Endothelial cell of umbilical vein (primary cell): ENCODE data around the gene NCLN. TPM values are rescaled to one million over a fixed set of nuclear protein-coding genes. Genes with fewer than 3 reads are reported as not detected.

ENCODE experiments used
- BruUV-seq: library from RNA; stranded (reverse); fragments of 400-500 nt; replicated peaks from 2 replicates; lab custom pipeline; 2021; lab: Mats Ljungman, UMichigan
- CTCF ChIA-PET: fragments of 300-600, 350-600 bp; sonication (Branson Sonifier 250); formaldehyde crosslinking; loops from one replicate; lab custom pipeline; 2021; ENCODE audit warnings: antibody characterized with exemption, inconsistent platforms; lab: Charles Lee
- POLR2A ChIA-PET: fragments of 300-600, 350-600 bp; sonication (Branson Sonifier 250); formaldehyde crosslinking; loops from one replicate; lab custom pipeline; 2021; ENCODE audit warnings: antibody characterized with exemption, inconsistent platforms; lab: Charles Lee
- DNase-seq: peaks from one replicate; pipeline ENCODE4 v3.0.0-alpha.2; 2011; ENCODE audit warnings: low read depth, low spot score
- FAIRE-seq: peaks from 2 replicates; lab custom pipeline; 2011; peaks lifted over from hg19 to GRCh38; lab: Jason Lieb, UNC
- H2AFZ ChIP-seq: 2 replicates; pipeline ENCODE4 v1.6.0; 2012; ENCODE audit warnings: low read depth, low read length, control low read depth, inconsistent platforms
- H3K27ac ChIP-seq: 2 replicates; pipeline ENCODE4 v1.5.1; 2011; ENCODE audit warnings: low read depth, mild to moderate bottlenecking, control low read depth, low read length, moderate library complexity; ENCODE audit not compliant: insufficient read depth
- H3K27me3 ChIP-seq, 2 experiments: 2 replicates each; pipeline versions ENCODE4 v1.6.0 to v1.6.1; 2011; ENCODE audit warnings: low read length in 2 of 2, mixed read lengths in 1 of 2; ENCODE audit not compliant: control insufficient read depth in 2 of 2, insufficient read depth in 2 of 2
- H3K36me3 ChIP-seq, 2 experiments: 2 replicates in 1 of 2; 3 replicates in 1 of 2; pipeline ENCODE4 v1.5.1; 2011; ENCODE audit warnings: low read length in 2 of 2, mild to moderate bottlenecking in 1 of 2, moderate library complexity in 1 of 2; ENCODE audit not compliant: control insufficient read depth in 2 of 2, insufficient read depth in 2 of 2; ENCODE audit errors: extremely low read depth in 1 of 2
- H3K4me1 ChIP-seq: 3 replicates; pipeline ENCODE4 v1.5.1; 2011; ENCODE audit warnings: mild to moderate bottlenecking, low read length; ENCODE audit not compliant: control insufficient read depth, insufficient read depth; ENCODE audit errors: extremely low read depth
- H3K4me2 ChIP-seq: 2 replicates; pipeline ENCODE4 v1.6.1; 2011; ENCODE audit warnings: low read length, control low read depth, mixed read lengths; ENCODE audit not compliant: insufficient read depth
- H3K4me3 ChIP-seq, 3 experiments: fragments of 200-600 bp in 1 of 3; sonication (generic), shearing (Covaris generic) in 1 of 3; replicated peaks in 1 of 3; 2 replicates each; pipeline ENCODE4 v1.5.1; 2011 to 2016; ENCODE audit warnings: control low read depth in 3 of 3, low read length in 3 of 3, mild to moderate bottlenecking in 2 of 3, inconsistent platforms in 1 of 3, low read depth in 1 of 3, moderate library complexity in 1 of 3; ENCODE audit not compliant: insufficient read depth in 1 of 3
- H3K79me2 ChIP-seq: 2 replicates; pipeline ENCODE4 v1.6.0; 2012; ENCODE audit warnings: low read length, inconsistent platforms; ENCODE audit not compliant: control insufficient read depth, insufficient read depth
- H3K9ac ChIP-seq: replicated peaks from 2 replicates; pipeline ENCODE3; 2011; ENCODE audit warnings: low read length, control low read depth; ENCODE audit not compliant: insufficient read depth; ENCODE audit errors: extremely low read depth
- H3K9me1 ChIP-seq: replicated peaks from 3 replicates; pipeline ENCODE4 v1.6.0; 2011; ENCODE audit warnings: mild to moderate bottlenecking, low read length; ENCODE audit not compliant: control insufficient read depth, insufficient read depth; ENCODE audit errors: extremely low read depth
- H3K9me3 ChIP-seq: replicated peaks from 2 replicates; pipeline ENCODE4 v1.5.1; 2012; ENCODE audit warnings: low read length, inconsistent platforms; ENCODE audit not compliant: control insufficient read depth, insufficient read depth
- H4K20me1 ChIP-seq: replicated peaks from 2 replicates; pipeline ENCODE3; 2011; ENCODE audit warnings: mild to moderate bottlenecking, low read length; ENCODE audit not compliant: control insufficient read depth, insufficient read depth; ENCODE audit errors: extremely low read depth
- EZH2 ChIP-seq: IDR thresholded peaks from 2 replicates; pipeline ENCODE4 v1.6.1; 2012; ENCODE audit warnings: borderline replicate concordance, low read depth, mild to moderate bottlenecking, moderate library complexity, low read length, inconsistent platforms; ENCODE audit not compliant: severe bottlenecking
- GATA2 ChIP-seq: IDR thresholded peaks from 2 replicates; pipeline ENCODE4 v1.7.0; 2011; ENCODE audit warnings: low read depth, mild to moderate bottlenecking, moderate library complexity, mixed read lengths, low read length; ENCODE audit not compliant: insufficient read length, insufficient read depth
- MYC ChIP-seq: IDR thresholded peaks from one replicate; pipeline ENCODE4 v1.6.1; 2011; ENCODE audit warnings: mild to moderate bottlenecking, low read depth, low read length
- POLR2AphosphoS5 ChIP-seq: IDR thresholded peaks from 2 replicates; pipeline ENCODE4 v1.6.1; 2012; ENCODE audit warnings: low read depth, mild to moderate bottlenecking, control low read depth, low read length, moderate library complexity; ENCODE audit not compliant: insufficient read depth
- dilution Hi-C: fragments of 300-500 bp; cut with MboI; formaldehyde crosslinking; loops from one replicate; pipeline ENCODE4 v1.15.0; 2019; ENCODE audit warnings: low sequenced_read_pairs; ENCODE audit not compliant: extremely low pct_ligation_motif_present
- intact Hi-C: fragments of 100-400 bp; cut with micrococcal nuclease; formaldehyde crosslinking; loops from one replicate; pipeline ENCODE4 v1.10.0; 2022
- polyA plus RNA-seq, 4 experiments: library from polyadenylated mRNA; depleted of rRNA in 3 of 4; stranded (reverse) in 3 of 4; unstranded in 1 of 4; fragments of >200 nt; gene quantifications; 2 replicates each; pipeline versions ENCODE4 v1.2.1 to v1.2.3, GENCODE V29; 2011 to 2012; ENCODE audit warnings: missing spikeins in 1 of 4
- total RNA-seq: library from RNA; stranded (reverse); gene quantifications from 2 replicates; pipeline ENCODE4 v1.2.3, GENCODE V29; 2021
- TF ChIP-seq, protein P1 (sequence below), 2 donors: IDR thresholded peaks; 1 replicate in 1 of 2; 2 replicates in 1 of 2; pipeline ENCODE4 v1.5.1; 2011; ENCODE audit warnings: low read length in 2 of 2, mild to moderate bottlenecking in 2 of 2, moderate library complexity in 2 of 2, control low read depth in 1 of 2, inconsistent platforms in 1 of 2, low read depth in 1 of 2; ENCODE audit not compliant: insufficient read depth in 1 of 2; ENCODE audit errors: extremely low read depth in 1 of 2

Gene NCLN
- total and polyA plus RNA-seq, 2 donors (not counting 3 experiments of a cell fraction or from before 2014, with no cell fraction given), result 97.2 to 102 TPM

DNA sequence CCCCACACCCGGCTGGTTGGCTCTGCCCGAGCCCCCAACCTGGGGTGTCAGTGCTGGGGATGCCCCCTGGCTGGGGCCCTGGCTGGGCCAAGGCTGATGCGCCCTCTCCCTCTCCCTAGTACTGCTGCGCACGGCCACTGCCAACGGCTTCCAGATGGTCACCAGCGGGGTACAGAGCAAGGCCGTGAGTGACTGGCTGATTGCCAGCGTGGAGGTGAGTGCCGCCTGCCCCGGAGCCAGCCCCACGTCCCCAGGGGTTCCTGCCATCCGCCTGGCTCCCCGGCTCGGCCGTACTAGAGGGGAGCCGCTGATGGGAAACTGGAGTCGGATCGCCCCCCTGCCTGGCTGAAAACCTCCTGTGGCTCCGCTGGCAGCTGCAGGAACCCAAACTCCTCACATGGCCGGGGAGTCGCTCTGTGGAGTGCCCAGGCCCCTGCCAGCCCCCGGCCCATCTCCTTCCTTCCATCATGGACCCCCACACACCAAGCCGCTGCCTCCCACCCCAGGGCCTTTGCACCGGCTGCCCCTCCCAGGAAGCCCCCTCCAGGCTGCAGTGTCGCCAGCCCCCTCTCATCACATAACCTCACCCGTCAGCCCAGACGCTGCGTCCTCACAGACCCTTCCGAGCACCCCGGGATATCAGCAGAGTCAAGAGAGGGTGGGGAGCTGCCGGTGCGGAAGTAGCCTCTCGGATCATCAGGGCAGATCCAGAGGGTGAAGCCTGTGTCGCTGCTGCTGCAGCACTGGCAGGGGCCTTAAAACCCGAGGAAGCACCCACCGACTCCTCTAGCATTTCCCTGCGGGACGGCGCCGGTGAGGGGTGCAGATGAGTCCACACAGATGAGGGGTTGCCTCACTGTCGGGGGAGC is 10.6 kb downstream of the NCLN start:
- ChIA-PET CTCF (no interaction called here), POLR2A (no interaction called here)
- no peak overlapping the region for H3K27ac ChIP-seq
- H3K4me1 ChIP-seq, result no peaks in the 10 kb centered on the region
- H2AFZ ChIP-seq, result no peak overlapping the region
- H3K9me3 ChIP-seq, result no peaks in the 10 kb centered on the region
- no peaks in the 10 kb centered on the region for H4K20me1 ChIP-seq
- H3K4me3 ChIP-seq, result no peak overlapping the region
- H3K27me3 ChIP-seq, result no peaks in the 10 kb centered on the region
- no peaks in the 10 kb centered on the region for H3K9me1 ChIP-seq
- intact Hi-C loops, result no loop called here
- peaks cover 3% of the 10 kb centered on the region for H3K79me2 ChIP-seq
- BruUV-seq, result no TSS peak
- peaks cover 0 to 12% of the 10 kb centered on the region in 2 experiments for H3K36me3 ChIP-seq
- no peak for FAIRE-seq
- dilution Hi-C loops, result no loop called here
- TF ChIP-seq MYC (no peak), EZH2 (no peak)
- no peak for DNase-seq
- no peak overlapping the region for H3K4me2 ChIP-seq
- H3K9ac ChIP-seq, result no peak overlapping the region

DNA sequence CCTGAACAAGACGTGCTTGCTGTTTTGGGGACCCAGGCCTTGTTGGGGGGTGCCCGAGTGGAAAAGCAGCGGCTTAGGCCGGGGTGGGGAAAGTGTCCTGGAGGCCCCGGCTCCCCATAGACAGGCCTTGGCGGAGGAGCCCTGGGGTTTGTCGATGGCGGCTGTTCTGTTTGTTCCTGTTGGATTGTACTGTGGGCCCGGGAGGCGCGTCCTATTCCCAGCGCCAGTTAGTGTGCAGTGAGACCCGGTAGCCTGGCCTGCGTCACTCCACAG is 11.1 kb downstream of the NCLN start:
- DNase-seq (no peak), FAIRE-seq (no peak)
- no peaks in the 10 kb centered on the region for H3K9me1 ChIP-seq
- no peaks in the 10 kb centered on the region for H4K20me1 ChIP-seq
- no peaks in the 10 kb centered on the region for H3K27me3 ChIP-seq
- TF ChIP-seq, protein P1, sequence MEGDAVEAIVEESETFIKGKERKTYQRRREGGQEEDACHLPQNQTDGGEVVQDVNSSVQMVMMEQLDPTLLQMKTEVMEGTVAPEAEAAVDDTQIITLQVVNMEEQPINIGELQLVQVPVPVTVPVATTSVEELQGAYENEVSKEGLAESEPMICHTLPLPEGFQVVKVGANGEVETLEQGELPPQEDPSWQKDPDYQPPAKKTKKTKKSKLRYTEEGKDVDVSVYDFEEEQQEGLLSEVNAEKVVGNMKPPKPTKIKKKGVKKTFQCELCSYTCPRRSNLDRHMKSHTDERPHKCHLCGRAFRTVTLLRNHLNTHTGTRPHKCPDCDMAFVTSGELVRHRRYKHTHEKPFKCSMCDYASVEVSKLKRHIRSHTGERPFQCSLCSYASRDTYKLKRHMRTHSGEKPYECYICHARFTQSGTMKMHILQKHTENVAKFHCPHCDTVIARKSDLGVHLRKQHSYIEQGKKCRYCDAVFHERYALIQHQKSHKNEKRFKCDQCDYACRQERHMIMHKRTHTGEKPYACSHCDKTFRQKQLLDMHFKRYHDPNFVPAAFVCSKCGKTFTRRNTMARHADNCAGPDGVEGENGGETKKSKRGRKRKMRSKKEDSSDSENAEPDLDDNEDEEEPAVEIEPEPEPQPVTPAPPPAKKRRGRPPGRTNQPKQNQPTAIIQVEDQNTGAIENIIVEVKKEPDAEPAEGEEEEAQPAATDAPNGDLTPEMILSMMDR (IDR thresholded peaks at IDR 0.05; ENCODE audit: extremely low read depth in 1 of 2, insufficient read depth in 1 of 2, low read depth in 1 of 2, low read length in 2 of 2), result no peak
- no peak for TF ChIP-seq POLR2AphosphoS5
- no peak for TF ChIP-seq GATA2
- peaks cover 0 to 14% of the 10 kb centered on the region in 2 experiments for H3K36me3 ChIP-seq
- no peaks in the 10 kb centered on the region for H3K9me3 ChIP-seq
- no peak overlapping the region for H3K4me3 ChIP-seq
- no peaks in the 10 kb centered on the region for H3K79me2 ChIP-seq
- intact Hi-C loops, result no loop called here
- H3K4me2 ChIP-seq, result no peak overlapping the region
- no TSS peak for BruUV-seq
- H3K9ac ChIP-seq, result no peak overlapping the region
- CTCF ChIA-PET, result no interaction called here
- no peak overlapping the region for H2AFZ ChIP-seq
- H3K27ac ChIP-seq, result no peak overlapping the region
- no peaks in the 10 kb centered on the region for H3K4me1 ChIP-seq
- dilution Hi-C loops, result no loop called here
- POLR2A ChIA-PET, result no interaction called here
